GM20000 (cell line): ENCODE measurements around the gene NOCT.

Experiments
- DNase-seq: peaks from one replicate; pipeline ENCODE4 v3.0.0; 2012; ENCODE audit warnings: low spot score
- CTCF ChIP-seq: IDR thresholded peaks from 2 replicates; pipeline ENCODE4 v1.5.1; 2012; ENCODE audit warnings: mild to moderate bottlenecking, control low read depth; ENCODE audit errors: extremely low read depth, missing control alignments

NOCT gene

GRCh38 chr4:139015269-139015947, at the start of gene NOCT:
NOCT (plus strand) TSS chr4:139015781; CDS start chr4:139015982, 201 bp downstream.
- no peak for TF ChIP-seq CTCF
- DNase-seq: peak; percentile 96

GRCh38 chr4:138967313-138967712, 48.3 kb upstream of the NOCT start:
- DNase-seq: peak; percentile 47
- no peak for TF ChIP-seq CTCF

- TF ChIP-seq CTCF: no peak
- no peak for DNase-seq
These were observed 42.4 kb upstream of the NOCT start for GRCh38 chr4:138972956-138973801.

- no peak for TF ChIP-seq CTCF
- DNase-seq: no peak
These were observed 40.4 kb upstream of the NOCT start for GRCh38 chr4:138975225-138975624.

- DNase-seq: no peak
These were observed 39.1 kb upstream of the NOCT start for GRCh38 chr4:138976526-138976925.

GRCh38 chr4:138977524-138977923, 38.1 kb upstream of the NOCT start:
- TF ChIP-seq CTCF: no peak
- peak; percentile 63 for DNase-seq

More at GRCh38 chr4:138976526-138976925, 39.1 kb upstream of the NOCT start:
- TF ChIP-seq CTCF: no peak

- no peak for TF ChIP-seq CTCF
- no peak for DNase-seq
These were observed 37.5 kb upstream of the NOCT start for GRCh38 chr4:138978028-138978585.
